Endodermal cell (in vitro differentiated cells): ENCODE results near the gene PLCXD1. TPM values are rescaled to one million over a fixed set of nuclear protein-coding genes. Genes with fewer than 3 reads are reported as not detected.

ENCODE experiments used
- DNase-seq: peaks from one replicate; pipeline ENCODE4 v3.0.0-alpha.2; 2017
- H3K27ac ChIP-seq: 2 replicates; pipeline ENCODE4 v1.5.1; 2013; ENCODE audit warnings: mild to moderate bottlenecking, low read depth, low read length, moderate library complexity
- H3K27me3 ChIP-seq: 2 replicates; pipeline ENCODE4 v1.6.1; 2013; ENCODE audit warnings: mild to moderate bottlenecking, low read length, moderate library complexity; ENCODE audit not compliant: insufficient read depth, control insufficient read depth, poor library complexity, severe bottlenecking
- H3K36me3 ChIP-seq: 2 replicates; pipeline ENCODE4 v1.7.0; 2013; ENCODE audit warnings: mild to moderate bottlenecking, low read length, moderate library complexity; ENCODE audit not compliant: control insufficient read depth, insufficient read depth
- H3K4me1 ChIP-seq: one replicate; pipeline ENCODE4 v1.7.0; 2013; ENCODE audit warnings: low read length; ENCODE audit not compliant: control insufficient read depth, insufficient read depth
- H3K4me3 ChIP-seq: 2 replicates; pipeline ENCODE4 v1.5.1; 2013; ENCODE audit warnings: mild to moderate bottlenecking, low read length, moderate library complexity
- H3K9ac ChIP-seq: 2 replicates; pipeline ENCODE4 v1.6.1; 2013; ENCODE audit warnings: mild to moderate bottlenecking, low read length, moderate library complexity; ENCODE audit not compliant: poor library complexity, severe bottlenecking; ENCODE audit errors: extremely low read depth
- H3K9me3 ChIP-seq: 2 replicates; pipeline ENCODE4 v1.6.1; 2013; ENCODE audit warnings: mild to moderate bottlenecking, low read length, moderate library complexity; ENCODE audit not compliant: control insufficient read depth
- H3K27ac Mint-ChIP-seq: 2 replicates; pipeline ENCODE4 v1.8.0; 2020; ENCODE audit warnings: mixed read lengths
- H3K27me3 Mint-ChIP-seq: 2 replicates; pipeline ENCODE4 v1.8.0; 2021; ENCODE audit warnings: mild to moderate bottlenecking, mixed read lengths; ENCODE audit not compliant: insufficient read depth
- H3K36me3 Mint-ChIP-seq: 2 replicates; pipeline ENCODE4 v1.8.0; 2020; ENCODE audit warnings: low read depth, mixed read lengths
- H3K4me1 Mint-ChIP-seq: 2 replicates; pipeline ENCODE4 v1.8.0; 2020; ENCODE audit warnings: mixed read lengths
- H3K4me3 Mint-ChIP-seq: 2 replicates; pipeline ENCODE4 v1.8.0; 2020; ENCODE audit warnings: mild to moderate bottlenecking, moderate library complexity, mixed read lengths
- H3K9me3 Mint-ChIP-seq: 2 replicates; pipeline ENCODE4 v1.8.0; 2020; ENCODE audit warnings: mild to moderate bottlenecking, mixed read lengths
- WGBS, 2 experiments: methylation state at CpG; one replicate each; pipeline versions ENCODE4 v1.1.5 to v1.1.7; 2013; ENCODE audit warnings: missing lambda C conversion rate in 2 of 2, mixed read lengths in 1 of 2; ENCODE audit not compliant: insufficient coverage in 1 of 2, insufficient read length in 1 of 2; 5-methylcytosine and 5-hydroxymethylcytosine counted together
- total RNA-seq, 2 donors: library from RNA; stranded (reverse); fragmentation: NEBNext Ultra II Directional in 1 of 2; extraction: Animal tissue kit (Norgen Biotek cat#: 25700) in 1 of 2; gene quantifications; 2 replicates in 1 of 2; 3 replicates in 1 of 2; pipeline ENCODE4 v1.2.1, GENCODE V29; 2021
- TF ChIP-seq, protein P1 (sequence below): fragments of 200-600 bp; sonication (generic); conservative IDR thresholded peaks from 2 replicates; pipeline ENCODE4 v1.5.0; 2021; ENCODE audit warnings: antibody characterized with exemption, mild to moderate bottlenecking

PLCXD1 gene
- total RNA-seq, 2 donors from 2014 or later = 70.3 to 96.9 TPM

DNA sequence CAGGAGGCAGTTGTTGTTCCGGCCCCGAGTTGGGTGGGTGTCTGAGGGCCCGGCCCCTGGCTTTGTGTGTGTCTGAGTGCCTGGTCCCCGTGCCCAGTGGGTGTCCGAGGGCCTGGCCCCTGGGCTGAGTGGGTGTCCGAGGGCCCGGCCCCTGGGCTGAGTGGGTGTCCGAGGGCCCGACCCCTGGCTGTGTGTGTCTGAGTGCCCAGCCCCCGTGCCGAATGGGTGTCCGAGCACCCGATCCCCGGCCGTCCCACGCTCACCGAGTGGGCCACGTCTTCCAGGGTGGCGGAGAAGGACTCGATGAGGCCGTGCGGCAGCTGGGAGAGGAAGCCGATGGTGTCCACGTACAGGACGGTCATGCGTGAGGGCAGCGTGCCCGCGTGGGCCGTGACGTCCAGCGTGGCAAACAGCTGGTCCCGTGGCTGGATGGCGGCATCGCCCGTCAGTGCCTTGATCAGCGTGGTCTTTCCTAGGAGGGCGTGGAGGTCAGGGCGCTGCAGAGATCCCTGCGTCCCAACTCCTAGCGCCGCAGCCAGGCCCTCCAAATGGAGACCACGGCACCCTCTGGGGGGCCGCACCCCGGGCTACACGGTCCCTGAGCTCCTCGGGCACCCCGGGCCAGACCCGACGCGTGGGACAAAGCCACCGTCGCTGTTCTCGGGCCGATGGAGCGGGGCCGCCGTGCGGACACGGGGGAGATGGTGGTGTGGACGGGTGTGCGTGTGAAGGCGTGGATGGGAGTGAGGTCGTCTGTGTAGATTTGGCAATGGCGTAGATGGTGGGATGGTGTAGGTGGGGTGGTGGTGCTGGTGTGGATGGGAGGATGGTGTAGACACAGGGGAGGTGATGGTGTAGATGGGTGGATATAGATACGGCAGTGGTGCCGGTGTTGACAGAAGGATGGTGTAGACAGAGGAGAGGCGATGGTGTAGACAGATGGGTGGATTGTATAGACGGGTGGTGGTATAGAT is 30.3 kb downstream of the PLCXD1 start:
- H3K4me1 ChIP-seq = no peaks in the 10 kb centered on the region
- H3K4me3 ChIP-seq = no peak overlapping the region
- WGBS, 2 experiments = 95% methylated on average over 46 to 69 of the region's 69 CpGs
- TF ChIP-seq, protein P1, sequence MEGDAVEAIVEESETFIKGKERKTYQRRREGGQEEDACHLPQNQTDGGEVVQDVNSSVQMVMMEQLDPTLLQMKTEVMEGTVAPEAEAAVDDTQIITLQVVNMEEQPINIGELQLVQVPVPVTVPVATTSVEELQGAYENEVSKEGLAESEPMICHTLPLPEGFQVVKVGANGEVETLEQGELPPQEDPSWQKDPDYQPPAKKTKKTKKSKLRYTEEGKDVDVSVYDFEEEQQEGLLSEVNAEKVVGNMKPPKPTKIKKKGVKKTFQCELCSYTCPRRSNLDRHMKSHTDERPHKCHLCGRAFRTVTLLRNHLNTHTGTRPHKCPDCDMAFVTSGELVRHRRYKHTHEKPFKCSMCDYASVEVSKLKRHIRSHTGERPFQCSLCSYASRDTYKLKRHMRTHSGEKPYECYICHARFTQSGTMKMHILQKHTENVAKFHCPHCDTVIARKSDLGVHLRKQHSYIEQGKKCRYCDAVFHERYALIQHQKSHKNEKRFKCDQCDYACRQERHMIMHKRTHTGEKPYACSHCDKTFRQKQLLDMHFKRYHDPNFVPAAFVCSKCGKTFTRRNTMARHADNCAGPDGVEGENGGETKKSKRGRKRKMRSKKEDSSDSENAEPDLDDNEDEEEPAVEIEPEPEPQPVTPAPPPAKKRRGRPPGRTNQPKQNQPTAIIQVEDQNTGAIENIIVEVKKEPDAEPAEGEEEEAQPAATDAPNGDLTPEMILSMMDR = no peak
- H3K4me3 Mint-ChIP-seq = no peak overlapping the region
- H3K27ac Mint-ChIP-seq = no peak overlapping the region
- no peak overlapping the region for H3K27ac ChIP-seq
- no peak for DNase-seq
- no peaks in the 10 kb centered on the region for H3K27me3 ChIP-seq
- H3K9me3 ChIP-seq = peaks cover 1% of the 10 kb centered on the region
- peaks cover 47% of the 10 kb centered on the region for H3K36me3 Mint-ChIP-seq
- no peak overlapping the region for H3K9ac ChIP-seq
- no peaks in the 10 kb centered on the region for H3K27me3 Mint-ChIP-seq
- peaks cover 3% of the 10 kb centered on the region for H3K9me3 Mint-ChIP-seq
- H3K4me1 Mint-ChIP-seq = no peaks in the 10 kb centered on the region
- peaks cover 61% of the 10 kb centered on the region for H3K36me3 ChIP-seq

DNA sequence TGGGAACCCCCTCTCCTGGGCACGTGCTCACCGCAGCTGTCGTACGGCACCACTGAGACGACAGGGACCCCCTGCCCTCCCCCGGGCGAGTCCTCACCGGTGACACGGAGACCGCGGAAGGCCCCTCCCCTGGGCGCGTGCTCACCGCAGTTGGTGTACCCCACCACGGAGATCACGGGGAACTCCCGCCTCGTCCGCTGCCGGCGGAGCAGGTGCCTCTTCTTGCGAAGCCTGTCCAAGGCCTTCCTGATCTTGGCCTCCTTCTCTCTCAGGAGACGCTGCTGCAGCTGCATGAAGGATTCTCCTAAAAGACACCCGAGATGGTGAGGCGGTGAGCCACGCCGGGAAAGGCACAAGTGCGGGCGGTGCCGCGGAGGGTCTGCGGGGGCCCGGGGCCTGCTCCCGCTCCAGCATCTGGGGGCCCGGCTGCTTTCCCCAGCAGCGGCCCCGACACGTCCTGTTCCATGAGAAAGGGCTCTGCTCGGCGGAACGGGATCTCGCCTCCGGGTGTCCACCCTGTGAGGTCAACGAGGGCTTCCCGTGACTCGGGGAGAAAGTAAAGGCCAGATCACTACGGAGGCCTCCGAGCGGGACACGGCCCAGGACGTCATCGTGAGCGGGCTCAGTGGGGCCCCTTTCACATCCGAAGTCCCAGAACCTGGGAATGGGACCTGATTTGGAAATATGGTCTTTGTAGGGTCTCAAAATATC is 31.6 kb downstream of the PLCXD1 start:
- H3K9me3 ChIP-seq = no peaks in the 10 kb centered on the region
- H3K4me1 ChIP-seq = no peaks in the 10 kb centered on the region
- Mint-ChIP-seq H3K9me3 (no peaks in the 10 kb centered on the region), H3K4me1 (no peaks in the 10 kb centered on the region), H3K36me3 (peaks cover 41% of the 10 kb centered on the region), H3K27me3 (no peaks in the 10 kb centered on the region), H3K27ac (no peak overlapping the region), H3K4me3 (no peak overlapping the region)
- no peak overlapping the region for H3K9ac ChIP-seq
- no peaks in the 10 kb centered on the region for H3K27me3 ChIP-seq
- H3K27ac ChIP-seq = no peak overlapping the region
- TF ChIP-seq, protein P1 = no peak
- peaks cover 52% of the 10 kb centered on the region for H3K36me3 ChIP-seq
- no peak overlapping the region for H3K4me3 ChIP-seq
- WGBS, 2 experiments = 94% methylated on average over 38 to 54 of the region's 54 CpGs
- no peak for DNase-seq

DNA sequence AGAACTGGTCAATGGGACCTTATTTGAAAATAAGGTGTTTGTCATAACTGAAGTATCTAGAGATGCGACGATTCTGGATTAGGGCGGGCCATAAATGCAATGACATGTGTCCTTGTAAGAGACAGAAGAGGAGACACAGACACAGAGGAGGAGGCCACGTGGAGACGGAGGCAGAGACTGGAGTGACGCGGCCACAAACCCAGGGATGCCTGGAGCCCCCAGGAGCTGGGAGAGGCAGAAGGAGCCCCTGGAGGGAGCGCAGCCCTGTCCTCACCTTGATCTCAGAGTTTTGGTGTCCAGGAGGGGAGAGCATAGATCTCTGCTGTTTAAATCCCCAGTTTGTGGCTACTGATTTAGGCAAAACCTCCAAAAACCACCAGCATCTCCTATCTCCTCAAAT is 32.4 kb downstream of the PLCXD1 start:
- H3K27ac Mint-ChIP-seq = no peak overlapping the region
- no peak for DNase-seq
- no peak overlapping the region for H3K4me3 Mint-ChIP-seq
- Histone ChIP-seq H3K36me3 (peaks cover 48% of the 10 kb centered on the region), H3K4me3 (no peak overlapping the region), H3K9ac (no peak overlapping the region), H3K27ac (no peak overlapping the region), H3K27me3 (no peaks in the 10 kb centered on the region), H3K4me1 (no peaks in the 10 kb centered on the region), H3K9me3 (no peaks in the 10 kb centered on the region)
- H3K36me3 Mint-ChIP-seq = peaks cover 34% of the 10 kb centered on the region
- H3K4me1 Mint-ChIP-seq = no peaks in the 10 kb centered on the region
- H3K27me3 Mint-ChIP-seq = no peaks in the 10 kb centered on the region
- WGBS, 2 experiments = 94 to 96% methylated on average over 3 to 8 of the region's 8 CpGs
- TF ChIP-seq, protein P1 = no peak
- peaks cover 2% of the 10 kb centered on the region for H3K9me3 Mint-ChIP-seq
